HG02870 (cell line): ENCODE results near the gene COL4A2.

Experiments used
- ATAC-seq: cut with Tn5 transposase; IDR thresholded peaks from one replicate; pipeline ENCODE4 v1.9.1; 2021; ENCODE audit warnings: mild to moderate bottlenecking, moderate library complexity; ENCODE audit not compliant: unreplicated experiment

The COL4A2 gene

GRCh38 chr13:110562036-110562597, 255.0 kb downstream of the COL4A2 start:
- no peak for ATAC-seq
